Muscle layer of colon (tissue), 2 donors: ENCODE results near the gene CTXN1.

Source experiments
- H3K27ac ChIP-seq: one replicate; pipeline ENCODE4 v1.7.0; 2013; ENCODE audit warnings: low read depth, mild to moderate bottlenecking, low read length, moderate library complexity
- H3K27me3 ChIP-seq, 2 donors: one replicate each; pipeline ENCODE4 v1.7.0; 2013; ENCODE audit warnings: low read length in 2 of 2, mild to moderate bottlenecking in 2 of 2; ENCODE audit not compliant: insufficient read depth in 2 of 2, control insufficient read depth in 1 of 2
- H3K36me3 ChIP-seq: one replicate; pipeline ENCODE4 v1.7.0; 2013; ENCODE audit warnings: mild to moderate bottlenecking, low read length; ENCODE audit not compliant: insufficient read depth
- H3K4me1 ChIP-seq: one replicate; pipeline ENCODE4 v1.7.0; 2013; ENCODE audit warnings: mild to moderate bottlenecking, low read length; ENCODE audit not compliant: insufficient read depth
- H3K4me3 ChIP-seq, 2 donors: one replicate each; pipeline ENCODE4 v1.7.0; 2013; ENCODE audit warnings: low read length in 2 of 2, low read depth in 1 of 2, mild to moderate bottlenecking in 1 of 2, moderate library complexity in 1 of 2
- H3K9ac ChIP-seq: one replicate; pipeline ENCODE4 v1.7.0; 2013; ENCODE audit warnings: low read length
- H3K9me3 ChIP-seq: one replicate; pipeline ENCODE4 v1.7.0; 2013; ENCODE audit warnings: mild to moderate bottlenecking, low read length
- donor health status: abdominal sarcoma.
- donor health status: Adenocarcinoma of cecum.

The CTXN1 gene

GRCh38 chr19:7926021-7926726 is at the start of gene CTXN1:
TSS of gene CTXN1 (minus strand) at chr19:7926135. CDS start at chr19:7925538, 597 bp downstream.
- Histone ChIP-seq H3K27ac (peak within 1 kb of the TSS; percentile 89), H3K27me3 (no peaks in the 10 kb centered on the region), H3K9ac (peak within 1 kb of the TSS; percentile 68), H3K9me3 (no peaks in the 10 kb centered on the region), H3K4me3 (peak within 1 kb of the TSS; percentile 51 to 57), H3K4me1 (peaks cover 74% of the 10 kb centered on the region), H3K36me3 (peaks cover 28% of the 10 kb centered on the region)

- Histone ChIP-seq H3K9me3 (no peaks in the 10 kb centered on the region), H3K4me1 (peaks cover 12% of the 10 kb centered on the region), H3K4me3 (no peak overlapping the region), H3K27ac (no peak overlapping the region), H3K9ac (no peak overlapping the region), H3K27me3 (no peaks in the 10 kb centered on the region), H3K36me3 (peaks cover 52% of the 10 kb centered on the region)
Observed at GRCh38 chr19:7975037-7975436, 49.1 kb upstream of the CTXN1 start.

DNA sequence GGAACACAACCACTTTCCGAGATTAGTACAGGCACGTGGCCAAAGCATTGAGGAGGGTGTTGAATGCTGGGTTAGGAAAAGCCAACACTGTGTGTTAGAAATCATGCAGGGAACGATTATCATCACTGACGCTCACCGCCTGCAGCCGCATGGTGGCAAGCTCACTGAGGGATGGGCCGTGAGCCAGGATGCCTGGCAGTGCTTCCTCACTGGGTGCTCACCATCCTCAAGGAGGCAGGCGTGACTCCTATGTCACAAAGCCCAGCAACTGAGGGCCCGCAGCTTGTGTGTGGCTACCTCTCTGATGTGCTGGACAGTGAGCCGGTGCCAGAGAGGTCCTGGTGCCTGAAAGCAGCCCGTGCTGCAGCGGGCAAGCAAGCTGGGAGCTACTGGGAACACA is 47.9 kb upstream of the CTXN1 start:
- peaks cover 48% of the 10 kb centered on the region for H3K36me3 ChIP-seq

GRCh38 chr19:7971553-7972520 is 45.9 kb upstream of the CTXN1 start:
- Histone ChIP-seq H3K27ac (no peak overlapping the region), H3K9me3 (no peaks in the 10 kb centered on the region), H3K36me3 (peaks cover 50% of the 10 kb centered on the region), H3K4me3 (no peak overlapping the region), H3K27me3 (no peaks in the 10 kb centered on the region), H3K9ac (no peak overlapping the region), H3K4me1 (no peaks in the 10 kb centered on the region)

More for the DNA sequence above, 47.9 kb upstream of the CTXN1 start:
- H3K4me1 ChIP-seq, result peaks cover 11% of the 10 kb centered on the region
- no peaks in the 10 kb centered on the region for H3K27me3 ChIP-seq
- H3K4me3 ChIP-seq, result no peak overlapping the region
- H3K9ac ChIP-seq, result no peak overlapping the region
- no peaks in the 10 kb centered on the region for H3K9me3 ChIP-seq
- H3K27ac ChIP-seq, result no peak overlapping the region

GRCh38 chr19:7970716-7971448 is 44.9 kb upstream of the CTXN1 start:
- Histone ChIP-seq H3K27ac (no peak overlapping the region), H3K9ac (no peak overlapping the region), H3K36me3 (peaks cover 58% of the 10 kb centered on the region), H3K9me3 (no peaks in the 10 kb centered on the region), H3K4me3 (no peak overlapping the region), H3K27me3 (no peaks in the 10 kb centered on the region), H3K4me1 (no peaks in the 10 kb centered on the region)

GRCh38 chr19:7969555-7969939 is 43.6 kb upstream of the CTXN1 start:
- Histone ChIP-seq H3K4me1 (no peaks in the 10 kb centered on the region), H3K27ac (no peak overlapping the region), H3K4me3 (no peak overlapping the region), H3K9ac (no peak overlapping the region), H3K36me3 (peaks cover 63% of the 10 kb centered on the region), H3K9me3 (no peaks in the 10 kb centered on the region), H3K27me3 (no peaks in the 10 kb centered on the region)

DNA sequence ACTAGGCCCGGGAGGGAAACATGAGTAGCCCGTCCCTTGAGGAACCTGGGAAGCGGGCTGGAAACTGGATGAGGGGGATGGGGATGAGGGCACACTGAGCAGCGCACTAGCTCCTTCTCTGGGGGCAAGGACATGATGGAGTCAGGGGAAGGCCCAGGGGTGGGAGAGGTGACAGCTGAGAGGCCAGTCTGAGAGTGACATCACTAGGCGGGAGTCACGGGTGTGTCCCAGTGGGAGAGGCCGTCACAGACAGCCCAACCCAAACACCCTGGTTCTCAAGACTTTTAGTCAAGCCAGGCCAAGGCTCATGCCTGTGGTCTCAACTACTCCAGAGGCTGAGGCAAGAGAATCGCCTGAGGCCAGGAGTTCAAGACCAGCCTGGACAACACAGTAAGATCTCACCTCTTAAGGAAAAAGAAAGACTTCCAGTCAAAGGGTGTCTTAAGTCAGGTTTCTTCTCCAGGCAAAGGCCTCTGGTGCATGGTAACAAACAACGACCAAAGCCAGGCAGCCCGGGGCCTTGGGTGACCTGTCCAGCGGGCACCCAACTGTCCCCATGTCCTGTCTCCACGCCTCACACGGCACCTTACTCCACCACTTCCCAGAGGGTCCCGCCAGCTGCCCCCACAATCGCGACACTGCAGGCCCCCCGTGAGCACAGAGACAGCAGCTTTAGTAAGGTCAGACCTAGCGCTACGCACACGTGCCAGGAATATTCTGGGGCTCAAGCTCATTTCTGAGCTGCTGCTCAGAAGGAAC is 43.0 kb upstream of the CTXN1 start:
- no peaks in the 10 kb centered on the region for H3K4me1 ChIP-seq

GRCh38 chr19:7968008-7968795 is 42.3 kb upstream of the CTXN1 start:
- no peak overlapping the region for H3K9ac ChIP-seq
- H3K4me1 ChIP-seq, result no peaks in the 10 kb centered on the region
- H3K4me3 ChIP-seq, result no peak overlapping the region
- H3K27me3 ChIP-seq, result no peaks in the 10 kb centered on the region
- no peak overlapping the region for H3K27ac ChIP-seq
- no peaks in the 10 kb centered on the region for H3K9me3 ChIP-seq
- H3K36me3 ChIP-seq, result peaks cover 67% of the 10 kb centered on the region

More for the DNA sequence above, 43.0 kb upstream of the CTXN1 start:
- H3K27ac ChIP-seq, result no peak overlapping the region
- no peaks in the 10 kb centered on the region for H3K9me3 ChIP-seq
- peaks cover 66% of the 10 kb centered on the region for H3K36me3 ChIP-seq
- no peak overlapping the region for H3K9ac ChIP-seq
- H3K27me3 ChIP-seq, result no peaks in the 10 kb centered on the region
- H3K4me3 ChIP-seq, result no peak overlapping the region

DNA sequence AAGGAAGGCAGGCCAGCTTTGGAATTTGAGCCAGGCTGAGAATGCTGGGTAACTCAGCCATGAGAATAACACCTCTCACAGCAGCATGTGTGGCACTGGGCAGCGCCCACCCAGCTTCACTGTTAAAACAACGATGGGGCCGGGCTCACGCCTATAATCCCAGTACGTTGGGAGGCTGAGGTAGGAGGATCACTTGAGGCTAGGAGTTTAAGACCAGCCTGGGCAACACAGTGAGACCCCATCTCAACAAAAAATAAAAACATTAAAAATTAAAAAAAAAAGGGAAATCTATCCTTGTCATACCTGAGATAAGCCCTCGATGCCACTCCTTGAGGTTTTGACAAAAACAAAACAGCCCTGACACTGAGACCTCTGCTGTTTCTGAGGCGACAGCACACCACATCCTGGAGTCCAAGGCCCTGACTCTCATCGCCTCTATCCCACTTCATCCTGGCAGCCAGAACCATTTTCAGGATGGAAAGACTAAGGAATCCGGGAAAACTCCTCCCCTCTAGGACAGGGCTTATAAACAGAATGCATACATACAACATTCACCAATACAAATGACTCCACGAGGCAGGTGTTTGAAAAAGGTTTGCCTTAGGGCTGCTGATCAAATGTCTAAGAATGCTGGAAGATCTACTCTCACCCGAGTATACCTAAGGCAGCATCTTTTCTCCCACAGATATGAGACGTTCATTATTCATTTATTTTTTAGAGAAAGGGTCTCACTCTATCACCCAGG is 40.2 kb upstream of the CTXN1 start:
- H3K27ac ChIP-seq, result no peak overlapping the region
- no peak overlapping the region for H3K9ac ChIP-seq
- H3K36me3 ChIP-seq, result peaks cover 65% of the 10 kb centered on the region
- H3K27me3 ChIP-seq, result no peaks in the 10 kb centered on the region
- H3K4me3 ChIP-seq, result no peak overlapping the region
- H3K4me1 ChIP-seq, result no peaks in the 10 kb centered on the region
- no peaks in the 10 kb centered on the region for H3K9me3 ChIP-seq
